GM13977 (cell line): ENCODE measurements around the gene ADAM15.
A peak's percentile ranks its signal among the peaks of the same experiment; 100 is the strongest.

ENCODE experiments used
- DNase-seq: peaks from one replicate; pipeline ENCODE4 v3.0.0; 2012; ENCODE audit warnings: low spot score
- in situ Hi-C: fragments of 300-500 bp; cut with MboI; formaldehyde crosslinking; loops from one replicate; pipeline ENCODE4 v1.12.0; 2022; ENCODE audit warnings: low sequenced_read_pairs, low pct_unique_long_range_greater_than_20kb, mixed read lengths, inconsistent platforms; ENCODE audit not compliant: unreplicated experiment
- TF ChIP-seq, protein P1 (sequence below): IDR thresholded peaks from 2 replicates; pipeline ENCODE4 v1.5.1; 2012; ENCODE audit warnings: mild to moderate bottlenecking, control low read depth; ENCODE audit not compliant: insufficient read depth; ENCODE audit errors: extremely low read depth, missing control alignments

ADAM15 gene

DNA sequence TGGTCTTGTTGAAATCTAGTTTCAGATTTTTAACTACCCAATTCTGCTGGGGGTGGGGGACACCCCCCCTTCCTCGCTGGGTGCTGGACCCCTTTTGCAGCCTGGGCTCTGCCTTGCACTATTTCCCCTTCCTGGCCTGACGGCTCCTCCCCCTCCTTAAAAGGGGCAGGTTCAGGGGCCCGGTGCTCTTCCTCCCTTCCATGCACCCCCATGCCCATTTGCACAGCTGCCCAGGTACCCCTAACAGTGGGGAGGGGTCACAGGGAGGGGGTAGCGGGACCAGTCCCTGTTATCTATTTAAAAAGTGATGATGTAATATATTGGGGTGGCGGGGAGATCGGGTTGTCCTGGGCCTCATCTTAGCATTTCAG lies 33.2 kb upstream of the ADAM15 start:
- TF ChIP-seq, protein P1, sequence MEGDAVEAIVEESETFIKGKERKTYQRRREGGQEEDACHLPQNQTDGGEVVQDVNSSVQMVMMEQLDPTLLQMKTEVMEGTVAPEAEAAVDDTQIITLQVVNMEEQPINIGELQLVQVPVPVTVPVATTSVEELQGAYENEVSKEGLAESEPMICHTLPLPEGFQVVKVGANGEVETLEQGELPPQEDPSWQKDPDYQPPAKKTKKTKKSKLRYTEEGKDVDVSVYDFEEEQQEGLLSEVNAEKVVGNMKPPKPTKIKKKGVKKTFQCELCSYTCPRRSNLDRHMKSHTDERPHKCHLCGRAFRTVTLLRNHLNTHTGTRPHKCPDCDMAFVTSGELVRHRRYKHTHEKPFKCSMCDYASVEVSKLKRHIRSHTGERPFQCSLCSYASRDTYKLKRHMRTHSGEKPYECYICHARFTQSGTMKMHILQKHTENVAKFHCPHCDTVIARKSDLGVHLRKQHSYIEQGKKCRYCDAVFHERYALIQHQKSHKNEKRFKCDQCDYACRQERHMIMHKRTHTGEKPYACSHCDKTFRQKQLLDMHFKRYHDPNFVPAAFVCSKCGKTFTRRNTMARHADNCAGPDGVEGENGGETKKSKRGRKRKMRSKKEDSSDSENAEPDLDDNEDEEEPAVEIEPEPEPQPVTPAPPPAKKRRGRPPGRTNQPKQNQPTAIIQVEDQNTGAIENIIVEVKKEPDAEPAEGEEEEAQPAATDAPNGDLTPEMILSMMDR: no peak
- DNase-seq: peak; percentile 69
- in situ Hi-C loops: no loop called here

DNA sequence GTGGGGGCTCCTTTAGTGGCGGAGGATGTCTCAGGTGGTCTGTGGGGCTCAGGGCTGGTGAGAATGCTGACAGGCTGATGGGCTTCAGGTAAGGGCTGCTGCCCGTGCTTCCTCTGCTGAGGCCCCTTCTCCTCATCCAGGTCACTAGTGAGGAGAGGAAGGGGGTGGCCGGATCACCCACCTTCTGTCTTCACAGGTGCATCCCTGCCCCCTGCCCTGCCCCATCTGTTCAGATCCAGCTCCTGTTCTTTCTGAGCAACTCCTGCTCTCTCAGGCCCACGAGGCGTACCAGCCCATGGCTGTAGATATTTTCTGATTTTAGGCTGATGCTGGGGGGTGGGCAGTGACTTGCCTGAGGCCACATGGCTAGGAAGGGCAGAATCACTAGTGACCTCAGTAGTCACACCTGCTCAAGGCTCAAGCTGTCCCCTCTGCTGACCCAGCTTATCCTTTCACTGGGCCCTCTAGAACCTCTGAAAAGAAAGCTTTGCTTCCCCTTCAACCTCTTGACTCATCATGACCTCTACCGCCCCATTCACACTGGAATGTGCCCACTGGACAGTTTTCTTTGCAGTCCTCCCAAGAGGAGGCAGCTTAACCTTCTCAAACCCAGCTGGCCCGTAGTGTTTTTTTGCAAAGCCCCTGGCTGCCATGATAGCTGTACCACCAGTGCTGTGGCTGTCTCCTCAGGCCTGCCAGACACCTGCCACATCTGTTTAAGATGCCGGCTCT lies 32.3 kb upstream of the ADAM15 start:
- in situ Hi-C loops: no loop called here
- no peak for DNase-seq
- TF ChIP-seq, protein P1: no peak

DNA sequence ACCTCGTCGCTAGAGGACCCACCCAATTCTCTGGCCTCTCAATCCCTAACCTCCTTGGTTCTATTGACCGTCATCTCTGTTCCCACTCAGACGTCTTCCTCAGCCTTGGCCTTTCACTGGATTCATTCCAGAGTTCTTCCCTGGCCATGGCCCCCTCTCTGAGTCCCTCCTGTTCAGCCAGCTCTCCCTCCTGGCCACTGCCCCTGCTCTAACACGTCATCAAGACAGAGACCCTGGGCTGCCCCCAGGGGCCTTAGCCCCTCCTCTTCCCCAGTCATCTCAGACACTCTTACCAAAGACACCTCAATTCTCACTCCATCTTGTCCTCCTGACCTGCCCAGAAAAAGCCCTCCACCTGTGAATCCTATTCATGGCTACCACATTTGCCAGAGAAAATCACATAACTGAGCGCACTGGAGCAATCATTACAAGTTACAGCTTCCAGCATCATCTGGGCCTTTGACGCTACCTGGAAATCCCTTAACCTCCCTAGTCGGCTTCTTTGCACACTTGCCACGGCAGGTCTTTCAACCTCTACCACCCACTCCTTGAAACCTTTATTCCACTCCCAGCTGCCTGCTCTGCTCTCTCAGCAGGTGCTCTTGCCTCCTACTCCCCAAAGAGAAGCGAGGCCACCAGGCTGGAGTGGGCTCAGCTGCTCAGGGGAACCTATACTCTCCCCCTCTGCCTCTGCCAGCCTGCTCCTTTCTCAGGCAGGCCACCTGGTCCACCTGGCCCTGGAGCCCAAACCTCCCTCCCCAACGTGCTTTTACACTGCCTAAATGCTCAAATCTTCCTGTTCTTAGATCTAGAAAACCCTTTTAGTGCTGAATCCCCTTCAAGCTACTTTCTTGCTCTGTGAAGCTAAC lies 31.5 kb upstream of the ADAM15 start:
- TF ChIP-seq, protein P1: no peak
- no peak for DNase-seq
- in situ Hi-C loops: no loop called here

DNA sequence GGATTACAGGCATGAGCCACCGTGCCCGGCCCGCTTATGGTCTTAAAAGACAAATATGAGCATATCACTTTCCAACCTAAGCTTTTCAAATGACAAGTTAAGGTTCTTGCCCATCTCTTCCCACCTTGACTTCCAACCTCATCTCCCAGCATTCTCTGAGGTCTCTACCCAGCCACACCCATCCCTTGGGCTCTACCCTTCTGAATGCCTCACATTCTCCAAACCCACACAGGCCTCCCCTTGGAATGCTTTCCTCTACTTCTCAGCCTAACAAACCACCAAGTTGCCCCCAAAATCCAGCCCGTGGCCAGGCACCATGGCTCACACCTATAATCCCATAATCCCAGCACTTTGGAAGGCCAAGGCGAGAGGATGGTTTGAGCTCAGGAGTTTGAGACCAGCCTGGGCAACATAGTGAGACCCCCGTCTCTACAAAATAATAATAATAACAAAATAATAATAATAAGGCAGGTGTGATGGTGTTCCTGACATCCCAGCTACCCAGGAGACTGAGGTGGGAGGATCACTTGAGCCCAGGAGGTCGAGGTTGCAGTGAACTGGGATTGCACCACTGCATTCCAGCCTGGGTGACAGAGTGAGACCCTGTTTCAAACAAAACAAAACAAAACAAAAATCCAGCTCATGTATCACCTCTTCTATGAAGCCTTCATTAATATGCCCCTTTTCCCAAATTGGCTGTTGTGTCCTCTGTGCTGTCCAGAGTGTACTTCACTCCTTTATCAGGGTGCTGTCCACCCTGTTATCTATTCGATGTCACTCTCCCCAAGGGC lies 28.8 kb upstream of the ADAM15 start:
- no peak for DNase-seq
- in situ Hi-C loops: no loop called here
- TF ChIP-seq, protein P1: no peak

DNA sequence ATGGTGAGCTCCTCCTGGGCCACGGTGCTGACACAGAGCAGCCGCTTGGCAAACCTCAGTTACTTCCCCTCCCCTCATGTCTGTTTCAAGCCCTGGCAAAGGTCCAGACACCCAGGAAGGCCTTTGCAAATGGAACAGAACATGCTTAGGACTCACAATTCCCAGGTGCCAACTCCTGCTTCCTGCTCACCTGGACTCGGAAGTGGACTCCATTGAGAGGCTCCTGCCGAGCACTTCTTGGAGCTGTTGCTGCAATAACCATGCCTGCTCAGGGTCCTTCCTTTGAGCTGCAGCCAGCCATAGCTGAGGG lies 28.2 kb upstream of the ADAM15 start:
- in situ Hi-C loops: no loop called here
- no peak for DNase-seq
- TF ChIP-seq, protein P1: no peak

DNA sequence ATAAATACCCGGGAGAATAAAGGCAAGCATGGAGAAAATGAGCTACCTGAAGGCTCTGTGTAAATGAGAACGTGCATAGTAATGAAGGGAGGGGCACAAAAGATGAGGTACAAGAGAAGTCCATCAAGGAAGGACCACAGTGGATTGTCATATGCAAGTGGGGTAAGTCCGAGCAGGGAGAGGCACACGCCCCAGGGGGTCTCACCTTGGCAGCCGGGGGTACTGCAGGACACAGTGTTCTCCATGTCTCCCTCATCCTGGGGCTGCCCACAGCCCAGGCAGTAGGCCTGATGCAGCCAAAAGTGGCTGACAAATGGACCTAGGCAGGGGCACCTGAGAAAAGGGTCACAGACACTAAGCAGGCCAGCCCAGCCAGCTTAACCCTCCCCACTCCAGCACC lies 27.5 kb upstream of the ADAM15 start:
- in situ Hi-C loops: no loop called here
- no peak for DNase-seq

More for the DNA sequence above, 27.5 kb upstream of the ADAM15 start:
- TF ChIP-seq, protein P1: no peak
